Endothelial cell (in vitro differentiated cells): ENCODE measurements around the gene FYCO1. TPM values are rescaled to one million over a fixed set of nuclear protein-coding genes. Genes with fewer than 3 reads are reported as not detected.

Source experiments
- DNase-seq: peaks from one replicate; pipeline ENCODE4 v3.0.0; 2021; ENCODE audit warnings: low spot score
- H3K27ac Mint-ChIP-seq: one replicate; pipeline ENCODE4 v1.8.0; 2021; ENCODE audit warnings: mixed read lengths, inconsistent platforms; ENCODE audit not compliant: unreplicated experiment
- H3K27me3 Mint-ChIP-seq: one replicate; pipeline ENCODE4 v1.8.0; 2021; ENCODE audit warnings: mild to moderate bottlenecking, moderate library complexity, mixed read lengths, inconsistent platforms; ENCODE audit not compliant: unreplicated experiment
- H3K36me3 Mint-ChIP-seq: one replicate; pipeline ENCODE4 v1.8.0; 2021; ENCODE audit warnings: mild to moderate bottlenecking, low read depth, mixed read lengths, inconsistent platforms; ENCODE audit not compliant: unreplicated experiment
- H3K4me1 Mint-ChIP-seq: one replicate; pipeline ENCODE4 v1.8.0; 2021; ENCODE audit warnings: mild to moderate bottlenecking, mixed read lengths, inconsistent platforms; ENCODE audit not compliant: unreplicated experiment
- H3K4me3 Mint-ChIP-seq: one replicate; pipeline ENCODE4 v1.8.0; 2021; ENCODE audit warnings: mild to moderate bottlenecking, mixed read lengths, inconsistent platforms; ENCODE audit not compliant: unreplicated experiment
- H3K9me3 Mint-ChIP-seq: one replicate; pipeline ENCODE4 v1.8.0; 2021; ENCODE audit warnings: mixed read lengths, inconsistent platforms; ENCODE audit not compliant: unreplicated experiment
- CTCF ChIP-seq: fragments of 200-600 bp; sonication (generic); IDR thresholded peaks from one replicate; pipeline ENCODE4 v1.5.0; 2021; ENCODE audit warnings: antibody characterized with exemption; ENCODE audit not compliant: unreplicated experiment
- total RNA-seq: library from RNA; stranded (reverse); fragmentation: NEBNext Ultra II Directional; extraction: Animal tissue kit (Norgen Biotek cat#: 25700); gene quantifications from one replicate; pipeline ENCODE4 v1.2.1, GENCODE V29; 2021; ENCODE audit not compliant: unreplicated experiment

Gene FYCO1
- total RNA-seq, 1 donor from 2014 or later: 13.8 TPM

- no peak for DNase-seq
- H3K9me3 Mint-ChIP-seq: no peaks in the 10 kb centered on the region
- peaks cover 9% of the 10 kb centered on the region for H3K27me3 Mint-ChIP-seq
- H3K4me1 Mint-ChIP-seq: peaks cover 17% of the 10 kb centered on the region
- no peak overlapping the region for H3K27ac Mint-ChIP-seq
- no peak overlapping the region for H3K4me3 Mint-ChIP-seq
- no peaks in the 10 kb centered on the region for H3K36me3 Mint-ChIP-seq
- no peak for TF ChIP-seq CTCF
These were observed 3.4 kb downstream of the FYCO1 start for GRCh38 chr3:45992133-45992729.

- no peak overlapping the region for H3K4me3 Mint-ChIP-seq
- peaks cover 17% of the 10 kb centered on the region for H3K4me1 Mint-ChIP-seq
- H3K36me3 Mint-ChIP-seq: no peaks in the 10 kb centered on the region
- H3K27ac Mint-ChIP-seq: no peak overlapping the region
- no peaks in the 10 kb centered on the region for H3K9me3 Mint-ChIP-seq
- peaks cover 7% of the 10 kb centered on the region for H3K27me3 Mint-ChIP-seq
- DNase-seq: no peak
- TF ChIP-seq CTCF: no peak
These were observed 4.3 kb downstream of the FYCO1 start for GRCh38 chr3:45991341-45991740.

- Mint-ChIP-seq H3K9me3 (no peaks in the 10 kb centered on the region), H3K27ac (no peak overlapping the region), H3K4me3 (no peak overlapping the region), H3K4me1 (peaks cover 14% of the 10 kb centered on the region), H3K27me3 (peaks cover 5% of the 10 kb centered on the region), H3K36me3 (no peaks in the 10 kb centered on the region)
- no peak for TF ChIP-seq CTCF
- DNase-seq: no peak
These were observed 5.4 kb downstream of the FYCO1 start for GRCh38 chr3:45990181-45990580.

GRCh38 chr3:45988804-45989203, 6.8 kb downstream of the FYCO1 start:
- H3K4me1 Mint-ChIP-seq: peaks cover 10% of the 10 kb centered on the region
- no peaks in the 10 kb centered on the region for H3K9me3 Mint-ChIP-seq
- H3K4me3 Mint-ChIP-seq: no peak overlapping the region
- no peak overlapping the region for H3K27ac Mint-ChIP-seq
- no peak for DNase-seq
- H3K36me3 Mint-ChIP-seq: no peaks in the 10 kb centered on the region
- no peak for TF ChIP-seq CTCF
- peaks cover 5% of the 10 kb centered on the region for H3K27me3 Mint-ChIP-seq

GRCh38 chr3:45988362-45988761, 7.3 kb downstream of the FYCO1 start:
- H3K27me3 Mint-ChIP-seq: peaks cover 5% of the 10 kb centered on the region
- no peak overlapping the region for H3K27ac Mint-ChIP-seq
- DNase-seq: no peak
- H3K4me3 Mint-ChIP-seq: no peak overlapping the region
- H3K9me3 Mint-ChIP-seq: no peaks in the 10 kb centered on the region
- no peak for TF ChIP-seq CTCF
- H3K36me3 Mint-ChIP-seq: no peaks in the 10 kb centered on the region
- peaks cover 7% of the 10 kb centered on the region for H3K4me1 Mint-ChIP-seq
